GM12878 (cell line): ENCODE measurements around the gene XKR3.
"Not testable (repeated sequence)": the region's sequence is repeated elsewhere in the genome, so short reads cannot be mapped to it uniquely, and the experiment has no call there.

Experiments
- BCLAF1 ChIP-seq: fragments of 450-650 bp; IDR thresholded peaks from 2 replicates; pipeline ENCODE4 v1.6.1; 2017; ENCODE audit warnings: antibody characterized with exemption, mild to moderate bottlenecking, moderate library complexity
- CTCF ChIP-seq, 3 experiments: IDR thresholded peaks in 2 of 3; conservative IDR thresholded peaks in 1 of 3; 2 replicates each; pipeline ENCODE4 v1.5.1; 2011; ENCODE audit warnings: low read depth in 3 of 3, low read length in 3 of 3, mild to moderate bottlenecking in 3 of 3, control low read depth in 2 of 3, moderate library complexity in 2 of 3, inconsistent platforms in 1 of 3, mixed read lengths in 1 of 3; ENCODE audit not compliant: control insufficient read depth in 2 of 3, insufficient read depth in 1 of 3; ENCODE audit errors: extremely low read depth in 1 of 3
- EZH2 ChIP-seq: IDR thresholded peaks from 2 replicates; pipeline ENCODE4 v1.6.1; 2012; ENCODE audit warnings: low read depth, mild to moderate bottlenecking, control low read depth, inconsistent platforms, low read length, borderline replicate concordance; ENCODE audit not compliant: control insufficient read depth
- FOS ChIP-seq: IDR thresholded peaks from 3 replicates; pipeline ENCODE4 v1.6.1; 2011; ENCODE audit warnings: borderline replicate concordance; ENCODE audit not compliant: insufficient read length; ENCODE audit errors: extremely low read depth
- FOXM1 ChIP-seq: IDR thresholded peaks from 2 replicates; pipeline ENCODE4 v1.6.1; 2012; ENCODE audit warnings: low read depth, mild to moderate bottlenecking, inconsistent platforms, low read length, moderate library complexity
- HDAC2 ChIP-seq: fragments of 200-600 bp; sonication (generic); IDR thresholded peaks from 2 replicates; pipeline ENCODE4 v1.6.1; 2017
- MYB ChIP-seq: fragments of 150-350 bp; IDR thresholded peaks from 2 replicates; pipeline ENCODE4 v1.6.1; 2014; ENCODE audit warnings: mild to moderate bottlenecking, low read depth, low read length, borderline replicate concordance
- PBX3 ChIP-seq: IDR thresholded peaks from 2 replicates; pipeline ENCODE4 v1.6.1; 2011; ENCODE audit warnings: mild to moderate bottlenecking, low read depth, low read length, moderate library complexity; ENCODE audit not compliant: insufficient replicate concordance
- POLR2A ChIP-seq: IDR thresholded peaks from 2 replicates; pipeline ENCODE4 v1.6.1; 2011; ENCODE audit warnings: low read depth, mild to moderate bottlenecking, low read length
- RAD21 ChIP-seq: IDR thresholded peaks from 2 replicates; pipeline ENCODE4 v1.6.1; 2011; ENCODE audit warnings: mild to moderate bottlenecking, low read depth, low read length, moderate library complexity; ENCODE audit not compliant: insufficient read depth

- TF ChIP-seq CTCF (IDR thresholded peaks at IDR 0.05 in 2 of 3, conservative IDR thresholded peaks at IDR 0.05 in 1 of 3; ENCODE audit: control insufficient read depth in 2 of 3, extremely low read depth in 1 of 3, insufficient read depth in 1 of 3, low read depth in 3 of 3, low read length in 3 of 3); RAD21; BCLAF1; HDAC2; FOXM1; POLR2A; FOS; PBX3; MYB; EZH2: not testable (repeated sequence)
Measured at GRCh38 chr22:16767927-16768326, 57.3 kb downstream of the XKR3 start.
